ENCODE data around the gene DCUN1D2.

DNA sequence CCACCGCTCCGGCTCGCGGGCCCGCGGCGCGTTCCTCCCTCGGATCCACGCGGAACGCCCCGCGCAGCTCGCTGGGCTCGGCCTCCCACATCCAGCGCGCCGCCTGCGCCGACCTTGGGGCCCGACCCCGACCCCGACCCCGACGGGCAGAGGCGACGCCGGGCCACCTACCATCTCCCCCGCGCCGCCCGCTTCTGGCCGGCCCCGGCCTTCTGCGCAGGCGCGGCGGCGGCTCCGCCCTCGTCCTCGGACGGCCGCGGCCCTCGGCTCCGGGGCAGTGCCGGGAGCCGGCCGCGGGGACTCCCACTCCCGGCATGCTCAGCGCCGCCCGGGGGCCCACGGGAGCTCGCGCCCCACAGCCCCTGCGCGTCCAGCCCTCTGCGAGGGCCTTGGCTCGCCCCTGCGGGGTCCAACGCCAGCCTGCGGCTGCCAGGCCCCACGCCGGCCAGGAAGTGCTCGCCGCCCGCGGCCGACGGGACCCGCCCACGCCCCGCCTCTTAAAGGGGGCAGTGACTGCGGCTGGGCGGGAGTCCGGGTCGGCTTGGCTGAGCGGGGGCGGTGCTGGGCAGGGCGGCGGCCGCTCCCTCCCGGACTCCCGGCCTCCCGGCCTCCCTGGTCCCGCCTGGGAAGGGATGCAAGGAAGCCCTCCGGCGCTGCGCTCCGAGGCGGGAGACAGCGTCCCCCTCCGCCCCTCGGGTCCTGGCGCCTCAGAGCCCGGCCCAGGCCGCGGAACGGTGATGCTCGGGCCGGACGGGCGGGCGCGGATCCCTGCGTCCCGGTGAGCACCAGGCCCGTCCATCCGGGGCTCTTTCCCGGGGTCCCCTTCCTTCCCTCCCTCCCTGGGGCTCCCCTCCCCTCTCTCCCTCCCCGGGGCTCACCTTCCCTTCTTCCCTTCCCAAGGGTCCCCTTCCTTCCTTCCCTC is at the start of gene DCUN1D2:
- TF ChIP-seq EP300 (IDR thresholded peaks at IDR 0.05), result no peak
- TF ChIP-seq, protein P1, sequence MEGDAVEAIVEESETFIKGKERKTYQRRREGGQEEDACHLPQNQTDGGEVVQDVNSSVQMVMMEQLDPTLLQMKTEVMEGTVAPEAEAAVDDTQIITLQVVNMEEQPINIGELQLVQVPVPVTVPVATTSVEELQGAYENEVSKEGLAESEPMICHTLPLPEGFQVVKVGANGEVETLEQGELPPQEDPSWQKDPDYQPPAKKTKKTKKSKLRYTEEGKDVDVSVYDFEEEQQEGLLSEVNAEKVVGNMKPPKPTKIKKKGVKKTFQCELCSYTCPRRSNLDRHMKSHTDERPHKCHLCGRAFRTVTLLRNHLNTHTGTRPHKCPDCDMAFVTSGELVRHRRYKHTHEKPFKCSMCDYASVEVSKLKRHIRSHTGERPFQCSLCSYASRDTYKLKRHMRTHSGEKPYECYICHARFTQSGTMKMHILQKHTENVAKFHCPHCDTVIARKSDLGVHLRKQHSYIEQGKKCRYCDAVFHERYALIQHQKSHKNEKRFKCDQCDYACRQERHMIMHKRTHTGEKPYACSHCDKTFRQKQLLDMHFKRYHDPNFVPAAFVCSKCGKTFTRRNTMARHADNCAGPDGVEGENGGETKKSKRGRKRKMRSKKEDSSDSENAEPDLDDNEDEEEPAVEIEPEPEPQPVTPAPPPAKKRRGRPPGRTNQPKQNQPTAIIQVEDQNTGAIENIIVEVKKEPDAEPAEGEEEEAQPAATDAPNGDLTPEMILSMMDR (IDR thresholded peaks at IDR 0.05), result peak in 1 of 3 donors; percentile 26

Data from ovary (tissue), 3 donors.